OCI-M2 (cell line): Measurements from ENCODE around the gene MLLT1.

Source experiments
- DNase-seq: peaks from one replicate; lab custom pipeline; 2025; ENCODE audit not compliant: unreplicated experiment; lab: John Stamatoyannopoulos, UW

The MLLT1 gene

GRCh38 chr19:6275170-6275744 lies 4.5 kb downstream of the MLLT1 start:
- DNase-seq, result no peak

- no peak for DNase-seq
These were observed 5.0 kb downstream of the MLLT1 start for GRCh38 chr19:6274756-6275155.

GRCh38 chr19:6273701-6274601 lies 5.8 kb downstream of the MLLT1 start:
- DNase-seq, result no peak

- DNase-seq, result no peak
These were observed 6.7 kb downstream of the MLLT1 start for GRCh38 chr19:6272913-6273600.

- no peak for DNase-seq
These were observed 7.4 kb downstream of the MLLT1 start for GRCh38 chr19:6272411-6272791.

GRCh38 chr19:6271721-6272410 lies 7.9 kb downstream of the MLLT1 start:
- no peak for DNase-seq

- DNase-seq, result no peak
These were observed 8.5 kb downstream of the MLLT1 start for GRCh38 chr19:6271251-6271650.

- DNase-seq, result no peak
These were observed 9.0 kb downstream of the MLLT1 start for GRCh38 chr19:6270822-6271221.

- no peak for DNase-seq
These were observed 9.6 kb downstream of the MLLT1 start for GRCh38 chr19:6270076-6270745.

GRCh38 chr19:6269101-6269886 lies 10.5 kb downstream of the MLLT1 start:
- no peak for DNase-seq

GRCh38 chr19:6268382-6268771 lies 11.4 kb downstream of the MLLT1 start:
- DNase-seq, result no peak

- no peak for DNase-seq
These were observed 12.0 kb downstream of the MLLT1 start for GRCh38 chr19:6267552-6268381.

- no peak for DNase-seq
These were observed 15.0 kb downstream of the MLLT1 start for GRCh38 chr19:6264803-6265202.

- DNase-seq, result no peak
These were observed 15.9 kb downstream of the MLLT1 start for GRCh38 chr19:6263735-6264444.

GRCh38 chr19:6263306-6263705 lies 16.5 kb downstream of the MLLT1 start:
- DNase-seq, result no peak

GRCh38 chr19:6262519-6262918 lies 17.3 kb downstream of the MLLT1 start:
- no peak for DNase-seq

- DNase-seq, result no peak
These were observed 17.9 kb downstream of the MLLT1 start for GRCh38 chr19:6261883-6262282.

- no peak for DNase-seq
These were observed 18.7 kb downstream of the MLLT1 start for GRCh38 chr19:6260912-6261650.
